Neural progenitor cell (in vitro differentiated cells): ENCODE results near the gene CCT5. TPM values are rescaled to one million over a fixed set of nuclear protein-coding genes. Genes with fewer than 3 reads are reported as not detected.

Source experiments
- DNase-seq: peaks from one replicate; pipeline ENCODE4 v3.0.0-alpha.2; 2016; ENCODE audit warnings: low spot score
- H2AFZ ChIP-seq: fragments of 200-600 bp; sonication (generic); replicated peaks from 2 replicates; pipeline ENCODE4 v1.6.1; 2016; ENCODE audit warnings: antibody characterized with exemption
- H3F3A ChIP-seq: fragments of 200-600 bp; sonication (generic); 2 replicates; pipeline ENCODE4 v1.6.1; 2016; ENCODE audit warnings: antibody characterized with exemption, low read depth
- H3K27ac ChIP-seq: fragments of 200-600 bp; sonication (generic); 2 replicates; pipeline ENCODE4 v1.5.1; 2016; ENCODE audit warnings: mild to moderate bottlenecking
- H3K27me3 ChIP-seq: fragments of 200-600 bp; sonication (generic); 2 replicates; pipeline ENCODE4 v1.6.1; 2016; ENCODE audit warnings: mild to moderate bottlenecking, moderate library complexity
- H3K36me3 ChIP-seq: fragments of 200-600 bp; sonication (generic); 2 replicates; pipeline ENCODE4 v1.5.1; 2016
- H3K4me1 ChIP-seq: fragments of 200-600 bp; sonication (generic); 2 replicates; pipeline ENCODE4 v1.6.1; 2016; ENCODE audit warnings: mixed run types
- H3K4me2 ChIP-seq: fragments of 200-600 bp; sonication (generic); 2 replicates; pipeline ENCODE4 v1.6.1; 2016
- H3K4me3 ChIP-seq: fragments of 200-600 bp; sonication (generic); 2 replicates; pipeline ENCODE4 v1.5.1; 2016
- H3K79me2 ChIP-seq: fragments of 200-600 bp; sonication (generic); 2 replicates; pipeline ENCODE4 v1.6.1; 2016; ENCODE audit warnings: low read depth
- H3K9ac ChIP-seq: fragments of 200-600 bp; sonication (generic); 2 replicates; pipeline ENCODE4 v1.6.1; 2016
- H3K9me3 ChIP-seq: fragments of 200-600 bp; sonication (generic); 2 replicates; pipeline ENCODE4 v1.5.1; 2016; ENCODE audit warnings: low read depth
- H4K20me1 ChIP-seq: fragments of 200-600 bp; sonication (generic); 2 replicates; pipeline ENCODE4 v1.6.1; 2016; ENCODE audit warnings: low read depth
- H3K27ac Mint-ChIP-seq: 3 replicates; pipeline ENCODE4 v1.8.0; 2021; ENCODE audit warnings: mixed read lengths
- H3K27me3 Mint-ChIP-seq: 2 replicates; pipeline ENCODE4 v1.8.0; 2022; ENCODE audit warnings: low read depth, mild to moderate bottlenecking, inconsistent platforms, moderate library complexity, mixed read lengths; ENCODE audit not compliant: insufficient read depth
- H3K36me3 Mint-ChIP-seq: 3 replicates; pipeline ENCODE4 v1.8.0; 2021; ENCODE audit warnings: mixed read lengths
- H3K4me1 Mint-ChIP-seq: 3 replicates; pipeline ENCODE4 v1.8.0; 2021; ENCODE audit warnings: mixed read lengths
- H3K4me3 Mint-ChIP-seq: 3 replicates; pipeline ENCODE4 v1.8.0; 2021; ENCODE audit warnings: mild to moderate bottlenecking, moderate library complexity, mixed read lengths
- H3K9me3 Mint-ChIP-seq: 3 replicates; pipeline ENCODE4 v1.8.0; 2020; ENCODE audit warnings: mixed read lengths
- EZH2 ChIP-seq: fragments of 200-600 bp; sonication (generic); IDR thresholded peaks from 2 replicates; pipeline ENCODE4 v1.6.1; 2017; ENCODE audit warnings: antibody characterized with exemption, mild to moderate bottlenecking, moderate library complexity
- EZH2phosphoT487 ChIP-seq: fragments of 200-600 bp; sonication (generic); IDR thresholded peaks from 2 replicates; pipeline ENCODE4 v1.6.1; 2017; ENCODE audit warnings: antibody characterized with exemption
- total RNA-seq: library from RNA; depleted of rRNA; stranded (reverse); fragments of >200 nt; gene quantifications from 2 replicates; pipeline ENCODE4 v1.2.3, GENCODE V29; 2015; ENCODE audit warnings: low replicate concordance
- TF ChIP-seq, protein P1 (sequence below): fragments of 200-600 bp; sonication (generic); IDR thresholded peaks from 2 replicates; pipeline ENCODE4 v1.5.1; 2017; ENCODE audit warnings: antibody characterized with exemption, mild to moderate bottlenecking

Gene CCT5
- total RNA-seq, 1 donor from 2014 or later = 532 TPM

DNA sequence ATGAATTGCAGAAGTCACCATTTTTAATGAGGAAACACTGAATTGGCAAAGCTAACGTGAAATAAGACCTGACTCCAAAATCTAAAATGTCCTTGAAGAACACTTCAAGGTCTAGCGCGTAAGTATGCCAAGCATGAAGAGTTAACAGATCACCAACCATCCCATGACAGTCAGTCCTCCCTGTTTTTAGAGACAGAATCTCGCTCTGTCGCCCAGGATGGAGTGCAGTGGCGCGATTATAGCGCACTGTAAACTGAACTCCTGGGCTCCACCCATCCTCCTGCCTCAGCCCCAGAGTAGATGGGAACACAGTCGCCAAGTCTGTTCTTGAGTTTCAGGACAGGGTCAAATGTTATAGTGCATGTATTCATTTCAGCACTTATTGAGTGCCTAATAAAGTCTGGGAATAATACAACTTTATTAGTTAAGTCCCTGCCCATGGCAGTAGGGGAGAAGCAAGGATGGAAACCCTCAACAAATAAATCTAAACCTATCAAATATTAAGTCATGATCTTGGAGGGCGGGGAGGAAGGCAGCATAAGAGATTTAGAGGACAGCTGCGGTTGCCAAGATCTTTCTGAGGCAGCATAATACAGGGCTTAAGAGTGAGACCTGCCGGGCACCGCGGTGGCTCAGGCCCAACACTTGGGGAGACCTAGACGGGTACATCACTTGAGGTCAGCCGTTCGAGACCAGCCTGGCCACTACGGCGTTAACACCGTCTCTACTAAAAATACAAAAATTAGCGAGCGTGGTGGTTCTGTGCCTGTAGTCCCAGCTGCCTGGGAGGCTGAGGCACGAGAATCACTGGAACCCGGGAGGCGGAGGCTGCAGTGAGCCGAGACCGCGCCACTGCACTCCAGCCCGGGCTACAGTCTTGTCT is 1.5 kb upstream of the CCT5 start:
- H2AFZ ChIP-seq = no peak overlapping the region
- H3K4me2 ChIP-seq = peak overlapping the region; percentile 98
- H3K27me3 ChIP-seq = no peaks in the 10 kb centered on the region
- H3F3A ChIP-seq = peaks cover 3% of the 10 kb centered on the region
- Mint-ChIP-seq H3K36me3 (peaks cover 10% of the 10 kb centered on the region), H3K9me3 (no peaks in the 10 kb centered on the region), H3K4me1 (peaks cover 25% of the 10 kb centered on the region), H3K4me3 (peak overlapping the region; percentile 97), H3K27ac (peak overlapping the region; percentile 100), H3K27me3 (peaks cover 4% of the 10 kb centered on the region)
- H3K9me3 ChIP-seq = no peaks in the 10 kb centered on the region
- H3K36me3 ChIP-seq = no peaks in the 10 kb centered on the region
- H4K20me1 ChIP-seq = peaks cover 31% of the 10 kb centered on the region
- TF ChIP-seq EZH2 (no peak), EZH2phosphoT487 (no peak)
- TF ChIP-seq, protein P1, sequence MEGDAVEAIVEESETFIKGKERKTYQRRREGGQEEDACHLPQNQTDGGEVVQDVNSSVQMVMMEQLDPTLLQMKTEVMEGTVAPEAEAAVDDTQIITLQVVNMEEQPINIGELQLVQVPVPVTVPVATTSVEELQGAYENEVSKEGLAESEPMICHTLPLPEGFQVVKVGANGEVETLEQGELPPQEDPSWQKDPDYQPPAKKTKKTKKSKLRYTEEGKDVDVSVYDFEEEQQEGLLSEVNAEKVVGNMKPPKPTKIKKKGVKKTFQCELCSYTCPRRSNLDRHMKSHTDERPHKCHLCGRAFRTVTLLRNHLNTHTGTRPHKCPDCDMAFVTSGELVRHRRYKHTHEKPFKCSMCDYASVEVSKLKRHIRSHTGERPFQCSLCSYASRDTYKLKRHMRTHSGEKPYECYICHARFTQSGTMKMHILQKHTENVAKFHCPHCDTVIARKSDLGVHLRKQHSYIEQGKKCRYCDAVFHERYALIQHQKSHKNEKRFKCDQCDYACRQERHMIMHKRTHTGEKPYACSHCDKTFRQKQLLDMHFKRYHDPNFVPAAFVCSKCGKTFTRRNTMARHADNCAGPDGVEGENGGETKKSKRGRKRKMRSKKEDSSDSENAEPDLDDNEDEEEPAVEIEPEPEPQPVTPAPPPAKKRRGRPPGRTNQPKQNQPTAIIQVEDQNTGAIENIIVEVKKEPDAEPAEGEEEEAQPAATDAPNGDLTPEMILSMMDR = no peak
- peaks cover 13% of the 10 kb centered on the region for H3K4me1 ChIP-seq
- H3K4me3 ChIP-seq = peak overlapping the region; percentile 82
- H3K79me2 ChIP-seq = peaks cover 72% of the 10 kb centered on the region
- H3K27ac ChIP-seq = peak overlapping the region; percentile 83
- peak overlapping the region; percentile 99 for H3K9ac ChIP-seq
- DNase-seq = peak; percentile 21

DNA sequence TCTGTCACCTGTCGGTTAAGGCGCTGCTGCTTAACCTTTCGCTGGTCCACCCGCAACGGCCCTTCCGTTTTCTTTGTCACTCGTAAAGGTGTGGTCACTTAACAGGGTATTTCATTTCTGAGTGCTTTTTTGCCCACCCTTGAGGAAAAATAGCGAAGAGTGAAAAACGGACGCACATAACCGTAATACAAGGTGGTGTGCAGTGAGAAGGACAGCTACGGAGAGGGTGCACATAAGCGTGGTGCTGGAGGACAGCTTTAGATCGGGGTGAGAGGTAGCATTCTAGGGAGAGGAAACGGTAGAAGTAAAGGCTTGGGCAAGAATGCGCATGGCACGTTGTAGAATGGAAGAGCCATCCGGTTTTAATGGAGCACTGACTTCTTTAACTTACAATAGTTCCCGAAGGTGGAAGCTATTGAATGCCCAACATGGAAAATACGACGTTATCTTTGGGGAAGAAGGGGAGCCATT is 761 bp downstream of the CCT5 start:
- Histone ChIP-seq H3F3A (peaks cover 13% of the 10 kb centered on the region), H3K27ac (no peak overlapping the region)

DNA sequence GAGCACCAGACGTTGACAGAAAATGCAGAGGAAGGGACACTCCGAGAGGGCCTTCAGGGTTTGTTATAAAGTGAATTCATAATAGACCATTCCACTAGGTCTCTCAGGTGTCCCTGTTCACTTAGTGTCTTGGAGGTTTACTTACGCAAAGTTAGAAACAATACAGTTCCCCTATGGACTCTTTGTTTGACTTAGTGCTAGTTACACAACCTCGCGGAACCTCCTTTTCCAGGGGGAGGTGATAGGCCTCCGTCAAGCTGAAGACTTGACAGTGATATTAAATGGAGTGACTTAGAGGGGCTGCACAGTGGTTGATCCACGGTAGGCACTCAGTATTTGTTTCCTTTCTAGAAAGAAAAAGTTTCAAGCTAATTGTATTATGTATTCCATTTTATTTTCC is 1.3 kb downstream of the CCT5 start:
- Histone ChIP-seq H3K36me3 (peaks cover 14% of the 10 kb centered on the region), H3K27me3 (no peaks in the 10 kb centered on the region), H3F3A (peaks cover 13% of the 10 kb centered on the region), H3K4me3 (peak overlapping the region; percentile 82), H3K79me2 (peaks cover 93% of the 10 kb centered on the region), H3K4me2 (peak overlapping the region; percentile 98), H2AFZ (no peak overlapping the region), H3K9me3 (no peaks in the 10 kb centered on the region), H3K27ac (no peak overlapping the region), H3K4me1 (peaks cover 13% of the 10 kb centered on the region), H3K9ac (peak overlapping the region; percentile 99), H4K20me1 (peaks cover 59% of the 10 kb centered on the region)
- Mint-ChIP-seq H3K36me3 (peaks cover 14% of the 10 kb centered on the region), H3K27me3 (peaks cover 4% of the 10 kb centered on the region), H3K4me3 (peak overlapping the region; percentile 97), H3K4me1 (peaks cover 25% of the 10 kb centered on the region), H3K27ac (no peak overlapping the region), H3K9me3 (no peaks in the 10 kb centered on the region)
- TF ChIP-seq, protein P1 = no peak
- TF ChIP-seq EZH2 (no peak), EZH2phosphoT487 (no peak)
- DNase-seq = no peak

More for the DNA sequence above, 761 bp downstream of the CCT5 start:
- H3K36me3 Mint-ChIP-seq = peaks cover 11% of the 10 kb centered on the region
- peaks cover 9% of the 10 kb centered on the region for H3K36me3 ChIP-seq
- peak overlapping the region; percentile 82 for H3K4me3 ChIP-seq
- TF ChIP-seq, protein P1 = no peak
- no peak for TF ChIP-seq EZH2phosphoT487
- TF ChIP-seq EZH2 = no peak
- H3K9me3 Mint-ChIP-seq = no peaks in the 10 kb centered on the region
- H3K27me3 Mint-ChIP-seq = peaks cover 4% of the 10 kb centered on the region
- H3K79me2 ChIP-seq = peaks cover 93% of the 10 kb centered on the region
- DNase-seq = peak; percentile 31
- H3K27me3 ChIP-seq = no peaks in the 10 kb centered on the region
- peak overlapping the region; percentile 99 for H3K9ac ChIP-seq
- peak overlapping the region; percentile 96 for H3K27ac Mint-ChIP-seq
- peaks cover 53% of the 10 kb centered on the region for H4K20me1 ChIP-seq
- H3K4me2 ChIP-seq = peak overlapping the region; percentile 98
- H2AFZ ChIP-seq = no peak overlapping the region
- peaks cover 13% of the 10 kb centered on the region for H3K4me1 ChIP-seq
- peak overlapping the region; percentile 97 for H3K4me3 Mint-ChIP-seq
- no peaks in the 10 kb centered on the region for H3K9me3 ChIP-seq
- H3K4me1 Mint-ChIP-seq = peaks cover 25% of the 10 kb centered on the region
